ENCODE data around the gene ACOT7.

GRCh38 chr1:6310116-6310848 is 83.3 kb downstream of the ACOT7 start:
- TF ChIP-seq EP300 (IDR thresholded peaks at IDR 0.05; ENCODE audit: low read depth): no peak
- TF ChIP-seq, protein P1, sequence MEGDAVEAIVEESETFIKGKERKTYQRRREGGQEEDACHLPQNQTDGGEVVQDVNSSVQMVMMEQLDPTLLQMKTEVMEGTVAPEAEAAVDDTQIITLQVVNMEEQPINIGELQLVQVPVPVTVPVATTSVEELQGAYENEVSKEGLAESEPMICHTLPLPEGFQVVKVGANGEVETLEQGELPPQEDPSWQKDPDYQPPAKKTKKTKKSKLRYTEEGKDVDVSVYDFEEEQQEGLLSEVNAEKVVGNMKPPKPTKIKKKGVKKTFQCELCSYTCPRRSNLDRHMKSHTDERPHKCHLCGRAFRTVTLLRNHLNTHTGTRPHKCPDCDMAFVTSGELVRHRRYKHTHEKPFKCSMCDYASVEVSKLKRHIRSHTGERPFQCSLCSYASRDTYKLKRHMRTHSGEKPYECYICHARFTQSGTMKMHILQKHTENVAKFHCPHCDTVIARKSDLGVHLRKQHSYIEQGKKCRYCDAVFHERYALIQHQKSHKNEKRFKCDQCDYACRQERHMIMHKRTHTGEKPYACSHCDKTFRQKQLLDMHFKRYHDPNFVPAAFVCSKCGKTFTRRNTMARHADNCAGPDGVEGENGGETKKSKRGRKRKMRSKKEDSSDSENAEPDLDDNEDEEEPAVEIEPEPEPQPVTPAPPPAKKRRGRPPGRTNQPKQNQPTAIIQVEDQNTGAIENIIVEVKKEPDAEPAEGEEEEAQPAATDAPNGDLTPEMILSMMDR (IDR thresholded peaks at IDR 0.05): no peak
- no peak for TF ChIP-seq POLR2A (IDR thresholded peaks at IDR 0.05)

All from transverse colon (tissue), 3 donors.